Stimulated activated naive CD4-positive, alpha-beta T cell (primary cell): ENCODE results near the gene TAF1D.
"Not testable (repeated sequence)": the region's sequence is repeated elsewhere in the genome, so short reads cannot be mapped to it uniquely, and the experiment has no call there.

ENCODE experiments used
- DNase-seq, 6 experiments: peaks; one replicate each; lab custom pipeline; 2025; lab: John Stamatoyannopoulos, UW

TAF1D gene

DNA sequence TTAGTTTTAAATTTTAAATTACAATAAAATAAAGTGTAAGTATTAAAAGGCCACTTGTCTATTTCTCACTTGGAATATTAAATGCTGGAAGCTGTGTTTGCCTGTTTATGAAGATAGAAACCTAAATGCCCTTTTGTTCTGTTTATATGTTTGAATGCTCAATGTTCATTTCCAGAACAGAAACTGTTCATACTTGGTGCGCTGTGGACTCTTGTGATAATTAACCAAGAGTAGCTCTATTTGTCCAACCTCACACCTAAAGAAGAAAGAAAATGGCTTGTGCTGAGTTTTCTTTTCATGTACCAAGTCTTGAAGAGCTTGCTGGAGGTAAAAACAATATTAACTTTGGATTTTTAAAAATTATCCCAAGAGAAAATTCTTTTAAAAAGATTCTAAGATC lies 5.8 kb upstream of the TAF1D start:
- DNase-seq = no peak

- no peak for DNase-seq
Measured at GRCh38 chr11:93746101-93746500, 4.8 kb upstream of the TAF1D start.

GRCh38 chr11:93745005-93745755 lies 3.9 kb upstream of the TAF1D start:
- DNase-seq = not testable (repeated sequence)

GRCh38 chr11:93744669-93745004 lies 3.3 kb upstream of the TAF1D start:
- DNase-seq = no peak

DNA sequence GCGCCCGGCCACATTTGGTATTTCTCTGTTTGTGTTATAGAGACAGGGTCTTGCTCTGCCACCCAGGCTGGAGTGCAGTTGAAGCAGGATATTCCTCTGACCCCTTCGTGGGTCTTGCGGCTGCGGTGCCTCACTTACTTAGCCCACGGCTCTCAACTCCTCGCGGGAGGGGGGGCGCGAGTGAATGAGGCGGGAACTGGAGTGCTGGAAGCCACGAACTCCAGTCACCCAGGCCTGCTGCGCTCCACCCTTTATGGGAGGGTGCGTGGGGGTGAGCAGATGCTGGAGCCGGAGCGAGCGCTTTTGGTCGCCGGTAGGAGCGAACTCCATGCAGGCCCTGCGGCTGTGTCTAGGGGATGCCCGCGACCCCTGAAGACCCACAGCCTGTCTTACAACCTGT lies 2.0 kb upstream of the TAF1D start:
- DNase-seq = no peak

DNA sequence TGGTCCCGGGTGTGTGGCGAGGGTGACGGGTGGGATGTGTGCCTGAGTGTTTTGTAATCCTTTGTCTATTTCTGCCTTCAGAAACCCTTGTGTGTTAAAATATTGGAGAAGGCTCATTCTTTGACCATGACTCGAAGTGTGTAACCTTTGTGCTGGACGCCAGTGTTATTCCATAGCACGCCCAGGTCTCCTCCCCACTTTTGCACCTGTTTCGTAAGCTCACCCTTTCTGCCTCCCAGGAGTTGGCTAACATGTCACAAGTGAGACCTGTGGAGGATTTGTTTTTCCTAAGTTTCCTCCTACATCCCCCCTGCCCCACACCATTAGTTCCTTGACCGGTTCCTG lies 559 bp upstream of the TAF1D start:
- DNase-seq = no peak

- peak; percentile 35 to 78 (median 57) for DNase-seq
Measured at GRCh38 chr11:93740730-93741093, 583 bp downstream of the TAF1D start.

GRCh38 chr11:93740031-93740729 lies 1.1 kb downstream of the TAF1D start:
- DNase-seq = peak in 2 of 6 experiments; percentile 8 to 14

DNA sequence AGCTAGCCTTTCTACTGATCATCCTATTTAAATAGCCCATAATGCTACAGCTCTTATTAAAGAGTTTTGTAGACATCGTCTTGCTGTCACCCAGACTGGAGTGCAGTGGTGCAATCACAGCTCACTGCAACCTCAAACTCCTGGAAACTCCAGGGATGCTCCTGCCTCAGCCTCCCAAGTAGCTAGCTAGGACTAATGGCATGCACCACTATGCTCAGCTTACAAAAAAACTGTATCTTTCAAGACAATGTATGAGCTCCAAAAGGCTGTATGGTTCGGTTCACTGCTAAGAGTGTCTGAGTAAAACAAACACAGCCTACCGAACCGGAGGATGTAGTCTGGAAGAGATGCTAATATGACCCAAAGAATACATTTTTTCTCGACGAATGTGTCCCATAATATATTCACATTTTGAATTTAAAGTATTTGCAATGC lies 2.6 kb downstream of the TAF1D start:
- DNase-seq = no peak

DNA sequence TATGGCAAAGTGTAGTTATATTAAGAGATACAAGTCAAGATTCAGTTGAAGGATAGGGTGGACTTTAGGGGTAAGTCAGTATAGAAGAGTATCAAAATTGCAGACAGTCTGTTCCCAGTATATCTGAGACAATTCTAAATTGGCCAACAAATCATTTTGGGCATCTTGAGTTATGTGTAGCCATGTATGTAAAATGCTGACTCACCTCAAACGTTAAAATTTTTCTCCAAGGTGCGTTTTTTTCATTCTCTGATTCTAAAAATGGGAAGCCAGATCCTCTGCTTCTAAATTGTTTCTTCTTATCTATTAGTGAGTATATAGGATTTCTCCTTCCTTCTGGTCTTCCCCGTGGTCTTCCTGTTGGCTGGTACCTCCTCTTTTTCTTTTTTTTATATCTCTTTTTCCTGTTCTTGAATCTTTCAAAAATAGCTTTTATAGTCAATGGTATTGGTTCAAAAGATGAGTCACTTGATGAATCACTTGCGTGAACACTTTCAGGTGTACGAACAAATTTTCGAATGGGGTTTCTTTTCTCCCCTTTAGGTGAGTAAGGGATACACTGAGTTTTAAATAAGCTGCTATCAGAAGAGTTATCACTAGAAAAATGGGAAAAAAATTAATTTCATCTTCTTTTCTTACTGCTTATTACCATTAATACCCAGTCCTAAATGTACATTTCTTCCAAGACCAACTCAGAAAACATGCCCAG lies 3.2 kb downstream of the TAF1D start:
- no peak for DNase-seq

DNA sequence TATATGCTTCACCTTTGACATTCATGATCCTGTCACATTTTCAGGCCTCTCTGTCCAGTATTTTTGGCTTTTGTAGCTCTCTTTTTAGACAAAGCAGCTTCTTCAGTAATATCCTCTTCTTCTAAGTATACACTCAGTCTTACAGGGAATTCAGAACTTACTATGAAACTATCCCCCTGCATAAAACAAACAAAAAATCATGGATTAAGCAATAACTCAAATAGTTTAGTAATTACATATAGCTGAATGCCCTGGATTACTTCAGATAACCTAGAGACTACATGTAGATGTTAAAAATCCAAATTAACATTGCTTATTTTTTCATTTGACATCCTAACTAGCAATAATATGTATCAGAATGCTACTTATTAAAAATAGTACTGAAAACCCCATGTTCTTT lies 5.2 kb downstream of the TAF1D start:
- DNase-seq = no peak

- no peak for DNase-seq
Measured at GRCh38 chr11:93735627-93736026, 5.7 kb downstream of the TAF1D start.

DNA sequence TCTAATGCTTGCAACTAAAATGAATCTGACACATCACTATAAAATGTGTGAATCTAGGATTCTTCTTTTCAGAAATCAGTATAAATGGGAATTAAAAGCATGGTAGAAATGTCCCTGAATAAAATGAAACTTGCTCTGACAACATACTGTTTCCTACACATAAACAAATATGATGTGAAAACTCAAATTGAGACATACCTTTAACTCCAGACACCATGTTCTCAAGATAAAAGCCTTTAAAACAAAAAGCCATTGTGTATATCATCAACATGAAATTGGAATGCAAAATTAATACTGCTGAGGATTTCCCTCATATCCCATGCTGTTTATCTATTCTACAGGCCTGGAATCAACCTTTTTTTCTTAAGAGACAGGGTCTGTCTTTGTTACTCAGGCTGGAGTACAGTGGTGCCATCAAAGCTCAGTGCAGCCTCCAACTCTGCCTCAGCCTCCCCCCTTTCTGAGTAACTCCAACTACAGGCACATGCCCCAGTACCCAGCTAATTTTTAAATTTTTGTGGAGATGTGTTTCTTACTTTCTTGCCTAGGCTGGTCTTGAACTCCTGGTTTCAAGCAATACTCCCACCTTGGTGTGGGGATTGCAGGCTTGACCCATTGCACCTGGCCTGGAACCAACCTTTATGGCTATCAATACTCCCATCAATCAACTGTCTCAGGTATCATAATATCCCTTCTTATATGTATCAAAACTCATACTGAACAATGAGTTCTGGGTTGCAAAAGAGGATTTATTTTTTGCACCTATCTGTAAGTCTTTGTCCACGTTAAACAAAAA lies 6.7 kb downstream of the TAF1D start:
- no peak for DNase-seq

- no peak for DNase-seq
Measured at GRCh38 chr11:93733474-93733873, 7.8 kb downstream of the TAF1D start.

DNA sequence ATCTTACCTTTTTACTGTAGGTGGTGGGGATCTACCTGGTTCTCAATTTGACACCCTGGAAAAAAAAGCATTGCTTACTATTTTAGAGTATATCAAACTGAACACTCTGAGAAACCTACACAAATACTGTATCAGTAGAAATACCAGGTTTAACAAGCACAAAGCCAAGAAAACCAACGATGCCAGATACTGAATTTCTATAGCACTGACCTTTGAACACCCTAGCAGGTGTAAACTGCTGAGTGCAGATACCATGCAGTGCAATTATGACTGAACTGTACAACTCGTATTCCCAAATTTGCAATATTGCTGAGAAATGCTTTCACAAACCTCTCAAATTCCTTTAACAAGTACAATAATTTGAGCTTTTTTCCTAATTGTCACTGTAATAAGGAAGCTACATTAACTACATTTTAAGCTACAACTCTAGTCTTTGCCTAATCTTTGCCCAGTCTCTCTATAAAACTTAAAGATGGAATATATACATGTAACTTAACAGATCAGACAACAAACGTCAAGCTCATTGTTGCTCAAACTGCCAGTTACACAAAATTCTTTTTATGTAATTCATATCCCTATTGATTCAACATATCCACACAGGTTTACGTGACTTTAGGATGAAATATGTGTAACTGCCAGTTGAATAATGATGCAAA lies 8.9 kb downstream of the TAF1D start:
- no peak for DNase-seq

- no peak for DNase-seq
Measured at GRCh38 chr11:93730108-93731107, 10.9 kb downstream of the TAF1D start.

GRCh38 chr11:93729129-93729616 lies 12.1 kb downstream of the TAF1D start:
- no peak for DNase-seq

- no peak for DNase-seq
Measured at GRCh38 chr11:93728792-93729128, 12.5 kb downstream of the TAF1D start.

GRCh38 chr11:93727985-93728791 lies 13.1 kb downstream of the TAF1D start:
- DNase-seq = no peak

GRCh38 chr11:93724089-93724488 lies 17.2 kb downstream of the TAF1D start:
- DNase-seq = no peak
